HepG2 (cell line): ENCODE data around the gene NOX3. TPM values are rescaled to one million over a fixed set of nuclear protein-coding genes. Genes with fewer than 3 reads are reported as not detected.
A peak's percentile ranks its signal among the peaks of the same experiment; 100 is the strongest.

Experiments
- FOSL2 ChIP-seq: sonication (generic); formaldehyde crosslinking; IDR thresholded peaks from 2 replicates; pipeline ENCODE4 v1.4.0; 2020; ENCODE audit warnings: missing genetic modification reagents
- FOXA3 ChIP-seq: IDR thresholded peaks from 2 replicates; pipeline ENCODE4 v1.6.1; 2016; ENCODE audit warnings: missing genetic modification reagents, missing compliant biosample characterization
- NAIF1 ChIP-seq: sonication (generic); formaldehyde crosslinking; IDR thresholded peaks from 2 replicates; pipeline ENCODE4 v1.5.0; 2020; ENCODE audit warnings: mild to moderate bottlenecking, missing genetic modification reagents, borderline replicate concordance
- RXRB ChIP-seq: IDR thresholded peaks from 2 replicates; pipeline ENCODE4 v1.6.1; 2016; ENCODE audit warnings: borderline replicate concordance, missing genetic modification reagents, missing compliant biosample characterization
- SALL1 ChIP-seq: sonication (generic); formaldehyde crosslinking; IDR thresholded peaks from 2 replicates; pipeline ENCODE4 v1.8.0; 2022; ENCODE audit warnings: mild to moderate bottlenecking, missing genetic modification reagents
- SMYD3 ChIP-seq: sonication (generic); formaldehyde crosslinking; IDR thresholded peaks from 2 replicates; pipeline ENCODE4 v1.8.1; 2023; ENCODE audit warnings: mild to moderate bottlenecking, missing genetic modification reagents
- SOX6 ChIP-seq, 2 experiments: fragments of 450-650 bp in 1 of 2; sonication (generic) in 1 of 2; formaldehyde crosslinking in 1 of 2; IDR thresholded peaks; 2 replicates each; pipeline versions ENCODE4 v1.4.0 to v1.6.1; 2017 to 2020; ENCODE audit warnings: antibody characterized with exemption in 1 of 2, mild to moderate bottlenecking in 1 of 2, missing genetic modification reagents in 1 of 2
- ZNF33B ChIP-seq: sonication (generic); formaldehyde crosslinking; IDR thresholded peaks from 2 replicates; pipeline ENCODE4 v1.5.1; 2020; ENCODE audit warnings: mild to moderate bottlenecking, missing genetic modification reagents
- polyA plus RNA-seq, 8 experiments: library from polyadenylated mRNA; depleted of rRNA in 3 of 8; stranded (reverse) in 7 of 8; unstranded in 1 of 8; fragments of >200 nt; fragmentation: Illumina TruSeq in 4 of 8; extraction: Trizol in 4 of 8; gene quantifications; 2 replicates each; pipeline versions ENCODE4 v1.2.1 to v1.2.3, GENCODE V29; 2011 to 2016; ENCODE audit warnings: low read depth in 4 of 8, missing spikeins in 1 of 8, mixed read lengths in 1 of 8; ENCODE audit not compliant: insufficient read depth in 1 of 8
- total RNA-seq, 5 experiments: library from RNA; depleted of rRNA; stranded (reverse); fragments of >200 nt; fragmentation: Illumina TruSeq; extraction: Trizol; gene quantifications; 2 replicates each; pipeline ENCODE4 v1.2.3, GENCODE V29; 2016; ENCODE audit warnings: low read depth in 1 of 5
- TF ChIP-seq, protein P1 (sequence below), 2 experiments: sonication (generic) in 1 of 2; formaldehyde crosslinking in 1 of 2; IDR thresholded peaks; 2 replicates each; pipeline versions ENCODE4 v1.6.1 to v1.9.0; 2014 to 2022; ENCODE audit warnings: antibody characterized with exemption in 1 of 2, borderline replicate concordance in 1 of 2, inconsistent platforms in 1 of 2, low read depth in 1 of 2, missing genetic modification reagents in 1 of 2
- TF ChIP-seq, protein P2 (sequence below): IDR thresholded peaks from 2 replicates; pipeline ENCODE4 v1.4.0; 2020; ENCODE audit warnings: mild to moderate bottlenecking, missing genetic modification reagents
- TF ChIP-seq, protein P3 (sequence below): sonication (generic); formaldehyde crosslinking; IDR thresholded peaks from 2 replicates; pipeline ENCODE4 v1.8.1; 2023; ENCODE audit warnings: mild to moderate bottlenecking, moderate library complexity, missing genetic modification reagents
- TF ChIP-seq, protein P4 (sequence below): IDR thresholded peaks from 2 replicates; pipeline ENCODE4 v1.6.1; 2016; ENCODE audit warnings: low read depth, missing genetic modification reagents, missing compliant biosample characterization

The NOX3 gene
- total and polyA plus RNA-seq, 2 of the 13 experiments (the other 11 are each of a cell fraction or from before 2014, with no cell fraction given): 0.09 to 0.18 TPM

DNA sequence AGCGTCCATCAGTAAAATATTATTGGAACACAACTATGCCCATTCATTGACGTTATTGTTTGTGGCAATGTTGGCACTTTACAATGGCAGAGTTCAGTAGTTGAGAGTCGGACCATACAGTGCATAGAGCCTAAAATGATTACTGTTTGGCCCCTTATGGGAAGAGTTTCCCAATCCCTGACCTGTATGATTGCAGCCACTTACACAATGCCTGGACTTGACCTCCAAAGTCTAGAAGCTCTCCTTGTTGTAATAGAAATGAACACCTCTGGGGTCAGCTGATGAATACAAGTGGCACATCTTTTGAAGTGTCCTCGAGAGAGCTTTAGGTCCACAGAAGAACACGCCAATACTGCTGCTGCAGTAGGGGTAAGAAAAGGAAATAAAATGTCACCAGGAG is 59.0 kb downstream of the NOX3 start (continued):
- TF ChIP-seq, protein P1, sequence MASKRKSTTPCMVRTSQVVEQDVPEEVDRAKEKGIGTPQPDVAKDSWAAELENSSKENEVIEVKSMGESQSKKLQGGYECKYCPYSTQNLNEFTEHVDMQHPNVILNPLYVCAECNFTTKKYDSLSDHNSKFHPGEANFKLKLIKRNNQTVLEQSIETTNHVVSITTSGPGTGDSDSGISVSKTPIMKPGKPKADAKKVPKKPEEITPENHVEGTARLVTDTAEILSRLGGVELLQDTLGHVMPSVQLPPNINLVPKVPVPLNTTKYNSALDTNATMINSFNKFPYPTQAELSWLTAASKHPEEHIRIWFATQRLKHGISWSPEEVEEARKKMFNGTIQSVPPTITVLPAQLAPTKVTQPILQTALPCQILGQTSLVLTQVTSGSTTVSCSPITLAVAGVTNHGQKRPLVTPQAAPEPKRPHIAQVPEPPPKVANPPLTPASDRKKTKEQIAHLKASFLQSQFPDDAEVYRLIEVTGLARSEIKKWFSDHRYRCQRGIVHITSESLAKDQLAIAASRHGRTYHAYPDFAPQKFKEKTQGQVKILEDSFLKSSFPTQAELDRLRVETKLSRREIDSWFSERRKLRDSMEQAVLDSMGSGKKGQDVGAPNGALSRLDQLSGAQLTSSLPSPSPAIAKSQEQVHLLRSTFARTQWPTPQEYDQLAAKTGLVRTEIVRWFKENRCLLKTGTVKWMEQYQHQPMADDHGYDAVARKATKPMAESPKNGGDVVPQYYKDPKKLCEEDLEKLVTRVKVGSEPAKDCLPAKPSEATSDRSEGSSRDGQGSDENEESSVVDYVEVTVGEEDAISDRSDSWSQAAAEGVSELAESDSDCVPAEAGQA (IDR thresholded peaks at IDR 0.05; ENCODE audit: low read depth): no peak
- TF ChIP-seq, protein P1 (CRISPR knock-in tag; IDR thresholded peaks at IDR 0.05; ENCODE audit: borderline replicate concordance): no peak
- TF ChIP-seq, protein P2, sequence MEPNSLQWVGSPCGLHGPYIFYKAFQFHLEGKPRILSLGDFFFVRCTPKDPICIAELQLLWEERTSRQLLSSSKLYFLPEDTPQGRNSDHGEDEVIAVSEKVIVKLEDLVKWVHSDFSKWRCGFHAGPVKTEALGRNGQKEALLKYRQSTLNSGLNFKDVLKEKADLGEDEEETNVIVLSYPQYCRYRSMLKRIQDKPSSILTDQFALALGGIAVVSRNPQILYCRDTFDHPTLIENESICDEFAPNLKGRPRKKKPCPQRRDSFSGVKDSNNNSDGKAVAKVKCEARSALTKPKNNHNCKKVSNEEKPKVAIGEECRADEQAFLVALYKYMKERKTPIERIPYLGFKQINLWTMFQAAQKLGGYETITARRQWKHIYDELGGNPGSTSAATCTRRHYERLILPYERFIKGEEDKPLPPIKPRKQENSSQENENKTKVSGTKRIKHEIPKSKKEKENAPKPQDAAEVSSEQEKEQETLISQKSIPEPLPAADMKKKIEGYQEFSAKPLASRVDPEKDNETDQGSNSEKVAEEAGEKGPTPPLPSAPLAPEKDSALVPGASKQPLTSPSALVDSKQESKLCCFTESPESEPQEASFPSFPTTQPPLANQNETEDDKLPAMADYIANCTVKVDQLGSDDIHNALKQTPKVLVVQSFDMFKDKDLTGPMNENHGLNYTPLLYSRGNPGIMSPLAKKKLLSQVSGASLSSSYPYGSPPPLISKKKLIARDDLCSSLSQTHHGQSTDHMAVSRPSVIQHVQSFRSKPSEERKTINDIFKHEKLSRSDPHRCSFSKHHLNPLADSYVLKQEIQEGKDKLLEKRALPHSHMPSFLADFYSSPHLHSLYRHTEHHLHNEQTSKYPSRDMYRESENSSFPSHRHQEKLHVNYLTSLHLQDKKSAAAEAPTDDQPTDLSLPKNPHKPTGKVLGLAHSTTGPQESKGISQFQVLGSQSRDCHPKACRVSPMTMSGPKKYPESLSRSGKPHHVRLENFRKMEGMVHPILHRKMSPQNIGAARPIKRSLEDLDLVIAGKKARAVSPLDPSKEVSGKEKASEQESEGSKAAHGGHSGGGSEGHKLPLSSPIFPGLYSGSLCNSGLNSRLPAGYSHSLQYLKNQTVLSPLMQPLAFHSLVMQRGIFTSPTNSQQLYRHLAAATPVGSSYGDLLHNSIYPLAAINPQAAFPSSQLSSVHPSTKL (CRISPR knock-in tag): peak; percentile 31; the same call in 1 of the 2 replicates
- no peak for TF ChIP-seq SOX6 (IDR thresholded peaks at IDR 0.05)
- peak; percentile 56 for TF ChIP-seq SOX6 (CRISPR knock-in tag; IDR thresholded peaks at IDR 0.05)
- TF ChIP-seq RXRB: peak; percentile 39
- TF ChIP-seq SALL1 (CRISPR knock-in tag): peak; percentile 18; the same call in 1 of the 2 replicates
- TF ChIP-seq ZNF33B (CRISPR knock-in tag): no peak
- TF ChIP-seq FOSL2 (CRISPR knock-in tag): peak; percentile 48
- TF ChIP-seq NAIF1: no peak
- 0 out of 2 replicates have a peak, but pooled peaks have one; percentile 38 for TF ChIP-seq SMYD3 (CRISPR knock-in tag)
- TF ChIP-seq, protein P3, sequence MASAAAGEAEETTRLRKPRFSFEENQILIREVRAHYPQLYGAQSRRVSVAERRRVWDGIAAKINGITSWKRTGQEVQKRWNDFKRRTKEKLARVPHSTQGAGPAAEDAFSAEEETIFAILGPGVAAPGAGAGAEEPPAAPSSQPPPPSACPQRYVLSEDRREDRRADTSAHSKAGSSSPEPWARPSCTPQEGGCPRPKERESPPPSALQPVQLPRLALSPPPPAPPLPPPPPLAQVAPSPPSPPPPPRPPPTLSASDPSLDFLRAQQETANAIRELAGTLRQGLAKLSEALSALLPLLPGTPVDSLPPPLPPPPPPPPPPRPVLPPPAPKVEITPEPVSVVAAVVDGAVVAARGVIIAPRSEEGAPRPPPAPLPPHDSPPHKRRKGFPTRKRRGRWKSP (CRISPR knock-in tag): no peak
- TF ChIP-seq, protein P4, sequence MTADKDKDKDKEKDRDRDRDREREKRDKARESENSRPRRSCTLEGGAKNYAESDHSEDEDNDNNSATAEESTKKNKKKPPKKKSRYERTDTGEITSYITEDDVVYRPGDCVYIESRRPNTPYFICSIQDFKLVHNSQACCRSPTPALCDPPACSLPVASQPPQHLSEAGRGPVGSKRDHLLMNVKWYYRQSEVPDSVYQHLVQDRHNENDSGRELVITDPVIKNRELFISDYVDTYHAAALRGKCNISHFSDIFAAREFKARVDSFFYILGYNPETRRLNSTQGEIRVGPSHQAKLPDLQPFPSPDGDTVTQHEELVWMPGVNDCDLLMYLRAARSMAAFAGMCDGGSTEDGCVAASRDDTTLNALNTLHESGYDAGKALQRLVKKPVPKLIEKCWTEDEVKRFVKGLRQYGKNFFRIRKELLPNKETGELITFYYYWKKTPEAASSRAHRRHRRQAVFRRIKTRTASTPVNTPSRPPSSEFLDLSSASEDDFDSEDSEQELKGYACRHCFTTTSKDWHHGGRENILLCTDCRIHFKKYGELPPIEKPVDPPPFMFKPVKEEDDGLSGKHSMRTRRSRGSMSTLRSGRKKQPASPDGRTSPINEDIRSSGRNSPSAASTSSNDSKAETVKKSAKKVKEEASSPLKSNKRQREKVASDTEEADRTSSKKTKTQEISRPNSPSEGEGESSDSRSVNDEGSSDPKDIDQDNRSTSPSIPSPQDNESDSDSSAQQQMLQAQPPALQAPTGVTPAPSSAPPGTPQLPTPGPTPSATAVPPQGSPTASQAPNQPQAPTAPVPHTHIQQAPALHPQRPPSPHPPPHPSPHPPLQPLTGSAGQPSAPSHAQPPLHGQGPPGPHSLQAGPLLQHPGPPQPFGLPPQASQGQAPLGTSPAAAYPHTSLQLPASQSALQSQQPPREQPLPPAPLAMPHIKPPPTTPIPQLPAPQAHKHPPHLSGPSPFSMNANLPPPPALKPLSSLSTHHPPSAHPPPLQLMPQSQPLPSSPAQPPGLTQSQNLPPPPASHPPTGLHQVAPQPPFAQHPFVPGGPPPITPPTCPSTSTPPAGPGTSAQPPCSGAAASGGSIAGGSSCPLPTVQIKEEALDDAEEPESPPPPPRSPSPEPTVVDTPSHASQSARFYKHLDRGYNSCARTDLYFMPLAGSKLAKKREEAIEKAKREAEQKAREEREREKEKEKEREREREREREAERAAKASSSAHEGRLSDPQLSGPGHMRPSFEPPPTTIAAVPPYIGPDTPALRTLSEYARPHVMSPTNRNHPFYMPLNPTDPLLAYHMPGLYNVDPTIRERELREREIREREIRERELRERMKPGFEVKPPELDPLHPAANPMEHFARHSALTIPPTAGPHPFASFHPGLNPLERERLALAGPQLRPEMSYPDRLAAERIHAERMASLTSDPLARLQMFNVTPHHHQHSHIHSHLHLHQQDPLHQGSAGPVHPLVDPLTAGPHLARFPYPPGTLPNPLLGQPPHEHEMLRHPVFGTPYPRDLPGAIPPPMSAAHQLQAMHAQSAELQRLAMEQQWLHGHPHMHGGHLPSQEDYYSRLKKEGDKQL (CRISPR knock-in tag): 0 out of 2 replicates have a peak, but pooled peaks have one; percentile 8
- peak; percentile 48; the same call in 1 of the 2 replicates for TF ChIP-seq FOXA3 (CRISPR knock-in tag)
